GM19193 (cell line): ENCODE results near the gene RBFOX2.

ENCODE experiments used
- POLR2A ChIP-seq: IDR thresholded peaks from 4 replicates; pipeline ENCODE4 v1.6.1; 2011; ENCODE audit not compliant: insufficient read depth, insufficient read length; ENCODE audit errors: extremely low read depth

Gene RBFOX2

DNA sequence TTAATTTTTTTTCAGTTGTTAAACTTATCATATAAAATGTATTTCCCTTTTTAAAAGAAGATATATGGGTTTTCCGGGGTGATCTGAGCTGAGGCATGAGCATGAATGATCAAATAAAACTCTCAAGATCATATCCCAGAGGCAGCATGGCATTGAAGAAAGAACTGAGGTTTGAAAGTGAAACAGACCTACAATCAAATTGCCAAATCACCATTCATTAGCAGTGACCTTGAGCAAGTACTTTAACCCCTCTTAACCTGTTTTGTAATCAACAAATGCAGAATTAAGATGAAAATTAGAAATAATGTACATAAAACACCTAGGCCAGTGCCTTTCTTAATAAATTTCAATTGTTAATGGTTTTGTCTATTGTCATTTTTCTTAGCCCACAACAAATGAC lies 116.0 kb downstream of the RBFOX2 start:
- TF ChIP-seq POLR2A = no peak

DNA sequence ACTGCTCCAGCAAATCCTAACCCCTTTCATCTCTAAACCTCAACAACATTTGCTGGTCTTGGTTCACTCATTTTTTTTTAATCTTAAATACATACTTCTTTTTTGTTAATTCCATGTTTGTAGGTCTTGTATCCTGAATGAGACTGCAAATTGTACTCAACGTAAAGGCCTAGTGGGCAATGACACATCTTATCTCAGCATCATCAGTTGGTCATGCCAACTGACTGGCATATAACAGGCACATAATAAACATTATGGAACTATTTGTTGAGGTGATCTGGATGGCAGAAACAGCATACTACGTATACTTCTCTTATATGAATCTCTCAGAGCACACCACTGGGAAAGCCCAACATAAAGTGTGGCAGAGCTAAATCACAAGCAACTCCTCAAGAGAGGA lies 116.7 kb downstream of the RBFOX2 start:
- TF ChIP-seq POLR2A = no peak

DNA sequence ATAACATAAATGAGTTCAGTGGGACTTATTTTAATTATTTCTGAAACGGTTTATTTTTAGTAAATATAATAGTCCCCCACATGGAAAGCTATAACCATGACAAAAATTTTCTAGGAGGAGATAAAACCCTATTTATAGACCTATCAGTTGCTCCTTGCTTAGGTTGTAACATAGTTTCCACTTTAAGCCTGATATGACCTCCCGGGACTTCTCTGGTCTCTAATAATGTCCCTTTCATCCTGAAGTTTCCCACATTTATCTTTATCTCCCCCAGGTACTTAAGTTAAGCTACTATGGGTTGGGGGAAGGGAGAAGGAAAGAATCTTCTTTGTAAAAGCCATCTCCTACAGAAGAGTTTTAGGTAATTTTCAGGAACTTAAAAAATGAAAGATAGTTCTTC lies 117.7 kb downstream of the RBFOX2 start:
- no peak for TF ChIP-seq POLR2A

DNA sequence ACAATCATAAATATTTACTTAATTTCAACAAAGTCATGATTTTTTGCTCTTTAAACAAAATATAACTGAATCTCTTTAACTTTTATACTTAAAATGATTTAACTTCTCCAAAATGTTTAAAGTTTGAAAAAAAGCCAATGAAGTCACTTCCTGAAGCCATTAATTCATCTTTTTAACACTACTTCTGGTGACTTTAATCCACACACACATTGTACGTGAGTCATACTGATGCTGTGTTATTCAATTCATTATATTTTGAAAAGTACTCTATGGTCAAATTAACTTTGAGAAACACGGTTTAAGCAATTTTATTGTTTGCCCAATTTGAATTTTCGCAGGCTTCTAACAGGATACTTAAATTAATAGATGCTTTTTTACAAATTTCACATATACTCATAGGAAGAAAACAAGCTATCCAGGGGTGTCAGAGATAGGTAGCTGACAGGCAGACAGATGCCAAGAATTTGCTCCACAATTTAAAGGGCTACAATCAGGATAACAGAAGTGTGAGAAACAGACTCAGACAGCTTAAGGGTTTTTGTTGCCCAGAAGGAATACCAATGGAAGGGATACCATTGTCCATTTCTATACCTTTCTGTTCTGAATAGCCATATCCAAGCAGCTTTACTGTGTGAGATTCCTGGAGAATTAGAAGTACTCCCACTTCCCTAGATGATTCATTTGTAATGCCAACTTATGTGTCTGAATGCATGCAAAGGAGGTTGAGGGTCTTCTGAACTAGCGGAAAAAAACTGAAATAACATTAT lies 118.4 kb downstream of the RBFOX2 start:
- no peak for TF ChIP-seq POLR2A

DNA sequence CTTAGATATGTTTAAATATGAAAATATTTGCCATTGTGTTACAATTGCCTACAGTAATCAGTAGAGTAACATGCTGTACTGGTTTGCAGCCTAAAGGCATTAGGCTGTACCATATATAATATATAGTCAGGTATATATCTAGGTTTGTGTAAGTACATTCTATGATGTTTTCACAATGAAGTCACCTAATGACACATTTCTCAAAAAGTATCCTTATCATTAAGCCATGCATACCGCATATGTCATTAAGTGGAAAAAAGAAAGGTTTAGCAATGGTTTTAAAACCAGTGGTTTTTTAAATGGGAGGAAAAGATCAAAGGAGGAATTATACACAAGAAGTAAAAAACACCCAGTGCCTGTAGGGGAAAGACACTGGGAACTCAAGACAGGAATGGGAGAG lies 122.7 kb downstream of the RBFOX2 start:
- no peak for TF ChIP-seq POLR2A

DNA sequence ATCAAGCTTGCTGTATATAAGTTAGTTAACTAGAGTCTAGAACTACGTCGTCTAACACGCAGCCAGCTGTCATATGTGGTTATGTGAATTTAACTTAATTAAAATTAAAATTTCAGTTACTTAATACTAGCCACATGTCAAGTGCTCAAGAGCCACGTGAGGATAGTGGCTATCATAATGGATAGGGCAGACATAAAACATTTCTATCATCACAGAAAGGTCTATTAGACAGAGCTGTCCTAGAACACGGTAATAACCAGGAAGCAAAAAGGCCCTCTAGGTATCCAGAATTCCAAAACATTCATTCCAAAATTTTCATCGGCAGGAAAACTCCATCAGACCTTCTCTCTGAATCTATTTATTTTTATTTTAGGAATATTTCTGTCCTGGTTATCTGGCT lies 123.9 kb downstream of the RBFOX2 start:
- no peak for TF ChIP-seq POLR2A

DNA sequence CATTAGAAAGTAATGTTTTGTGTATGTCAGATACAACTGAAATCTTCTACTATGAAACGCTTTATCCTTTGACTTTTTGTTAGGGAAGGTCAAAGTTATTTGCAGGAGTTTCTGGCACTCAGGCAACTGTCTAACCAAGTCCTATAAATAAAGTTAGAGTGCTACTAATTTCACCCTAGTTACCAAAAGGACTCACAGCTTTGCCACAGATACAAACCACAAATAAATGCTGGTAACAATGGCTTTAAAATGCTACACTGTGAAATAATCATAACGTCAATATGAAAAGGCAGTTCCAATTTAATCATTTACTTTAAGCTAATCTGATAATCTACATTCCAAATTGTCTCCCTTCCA lies 124.3 kb downstream of the RBFOX2 start:
- TF ChIP-seq POLR2A = no peak

DNA sequence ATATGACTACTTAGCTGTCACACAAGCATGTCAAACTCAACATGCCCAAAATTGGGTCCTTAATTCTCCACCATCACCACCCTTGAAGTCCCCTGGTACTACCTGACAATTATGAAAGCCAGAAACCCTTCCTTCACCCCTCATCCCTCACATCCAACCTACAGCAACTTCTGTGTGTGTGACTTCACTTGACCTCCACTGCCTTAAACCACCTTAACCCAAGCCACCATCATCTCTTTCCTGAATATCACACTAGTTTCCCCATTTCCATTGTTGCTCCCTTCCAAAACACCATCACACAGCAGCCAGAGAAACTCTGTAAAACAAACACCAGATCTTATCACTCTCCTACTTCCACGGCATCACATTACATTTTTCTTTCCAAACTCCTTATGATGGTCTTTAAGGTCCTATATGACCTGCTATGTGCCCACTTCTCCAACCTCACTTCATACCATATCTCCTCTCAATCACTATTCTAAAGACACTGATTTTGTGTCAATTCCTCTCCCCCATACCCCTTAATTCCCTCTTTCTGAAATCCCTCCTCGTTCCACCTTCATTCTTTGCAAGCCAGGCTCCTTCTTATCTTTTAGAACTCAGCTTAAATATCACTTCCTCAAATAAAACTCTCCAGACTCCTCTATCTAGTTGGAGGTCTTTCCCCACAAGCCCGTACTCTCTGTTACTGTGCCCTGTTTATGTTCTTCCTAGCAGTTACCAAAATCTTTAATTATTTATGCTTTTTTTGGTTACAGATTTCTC lies 124.9 kb downstream of the RBFOX2 start:
- no peak for TF ChIP-seq POLR2A

DNA sequence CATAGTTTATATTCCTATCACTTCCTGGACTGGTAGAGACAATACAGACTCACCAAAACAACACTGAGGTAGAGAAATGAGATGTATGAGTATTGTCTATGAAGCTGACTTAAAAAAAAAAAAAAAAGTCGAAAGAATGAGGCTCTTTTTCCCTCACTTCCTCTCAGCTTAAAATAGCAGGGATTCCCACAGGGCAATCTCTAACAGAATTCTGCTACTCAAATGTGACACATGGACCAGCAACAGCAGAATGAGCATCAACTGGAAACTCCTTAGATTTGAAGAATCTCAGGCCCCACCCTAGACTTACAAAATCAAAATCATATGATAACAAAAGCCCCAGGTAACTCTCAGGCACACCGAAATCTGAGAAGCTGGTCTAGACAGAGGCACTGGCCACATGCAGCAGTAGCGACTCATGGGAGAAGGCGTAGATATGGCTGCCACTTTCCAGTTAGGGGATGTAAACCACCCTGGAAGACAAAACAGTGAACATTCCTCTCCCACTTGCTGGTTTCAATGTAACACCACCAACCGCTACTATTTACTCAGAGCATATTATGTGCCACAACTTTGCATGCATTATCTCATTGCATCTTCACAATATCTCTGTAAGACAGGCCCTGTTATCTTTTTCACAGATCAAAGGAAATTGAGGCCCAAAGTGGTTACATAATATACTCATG lies 128.0 kb downstream of the RBFOX2 start:
- no peak for TF ChIP-seq POLR2A

DNA sequence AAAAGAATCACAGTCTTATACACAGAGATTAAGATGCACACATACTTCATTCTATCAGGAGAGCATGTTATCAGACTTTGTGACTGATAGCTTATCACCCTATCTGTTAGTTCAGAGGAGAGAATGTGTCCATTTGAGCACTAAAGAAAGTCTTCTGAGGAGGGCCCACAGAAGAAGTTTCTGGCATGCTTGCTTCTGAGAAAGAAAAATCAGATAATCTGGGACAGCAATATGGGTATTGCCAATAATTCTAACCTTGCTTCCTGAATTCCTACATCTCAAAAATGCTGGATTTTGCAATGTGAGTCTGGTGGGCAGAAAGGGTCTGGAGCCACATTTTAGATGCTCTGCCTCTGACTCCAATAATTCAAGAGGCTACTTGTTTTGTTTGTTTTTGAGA lies 128.9 kb downstream of the RBFOX2 start:
- no peak for TF ChIP-seq POLR2A

DNA sequence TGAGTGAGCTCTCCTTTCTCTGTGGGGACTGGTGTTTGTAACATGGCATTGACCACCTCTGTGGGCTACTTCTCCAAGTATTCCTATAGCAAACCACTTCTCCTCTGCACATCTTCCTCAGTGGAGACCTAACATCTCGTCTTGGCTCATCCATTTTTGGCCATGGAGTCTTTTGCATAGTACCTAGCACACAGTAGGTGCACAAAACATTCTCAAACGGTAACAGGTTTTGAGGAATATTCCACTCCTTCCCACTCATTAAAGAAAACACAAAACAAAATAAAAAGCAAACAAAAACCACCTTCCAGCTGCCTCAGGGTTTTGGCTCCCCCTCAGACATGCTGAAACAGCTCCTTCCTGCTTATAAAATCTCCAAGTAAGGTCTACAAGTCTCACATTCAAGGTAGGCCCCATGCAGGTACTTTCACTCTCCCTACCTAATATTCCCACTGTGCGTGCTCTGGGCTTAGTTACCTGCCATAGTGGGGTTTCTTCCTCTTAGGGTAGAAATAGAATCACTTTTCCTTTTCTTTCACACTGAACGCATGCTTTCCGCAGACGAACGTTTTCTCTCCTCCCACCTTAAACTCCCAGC lies 132.4 kb downstream of the RBFOX2 start:
- TF ChIP-seq POLR2A = no peak

DNA sequence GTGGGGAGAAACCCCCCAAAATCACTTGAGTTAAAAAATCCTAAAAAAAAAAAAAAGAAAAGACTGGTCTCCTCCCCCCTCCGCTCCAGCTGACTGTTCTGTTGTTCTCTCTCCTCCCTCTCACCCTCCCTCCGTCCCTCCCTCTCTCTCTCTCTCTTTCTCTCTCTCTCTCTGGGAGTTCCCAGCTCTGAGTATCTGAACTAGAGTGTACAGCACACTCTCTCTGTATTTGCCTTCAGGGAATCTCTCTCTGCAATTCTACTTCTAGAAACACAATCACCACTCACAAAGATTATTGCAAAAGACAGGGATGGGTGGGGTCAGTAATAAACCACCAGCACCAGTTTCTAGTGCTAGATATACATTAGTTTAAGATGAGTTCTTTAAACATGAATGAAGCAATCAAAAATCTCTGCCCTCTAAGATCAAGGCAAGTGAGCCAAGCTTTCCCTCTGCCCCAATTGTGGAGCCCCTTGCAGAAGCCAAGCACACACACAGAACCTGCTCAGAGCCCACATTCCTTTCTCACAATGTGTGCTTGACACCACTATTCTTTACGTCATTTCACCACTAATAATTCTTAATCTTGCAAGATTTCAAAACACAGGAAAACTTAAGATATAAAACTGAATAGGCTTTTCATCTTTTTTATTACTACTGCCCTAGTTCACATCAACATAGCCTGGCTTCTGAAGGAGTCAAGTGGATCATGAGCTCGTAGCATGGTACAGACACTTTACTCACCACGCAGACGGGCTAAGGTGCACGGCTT lies 133.5 kb downstream of the RBFOX2 start:
- TF ChIP-seq POLR2A = no peak

DNA sequence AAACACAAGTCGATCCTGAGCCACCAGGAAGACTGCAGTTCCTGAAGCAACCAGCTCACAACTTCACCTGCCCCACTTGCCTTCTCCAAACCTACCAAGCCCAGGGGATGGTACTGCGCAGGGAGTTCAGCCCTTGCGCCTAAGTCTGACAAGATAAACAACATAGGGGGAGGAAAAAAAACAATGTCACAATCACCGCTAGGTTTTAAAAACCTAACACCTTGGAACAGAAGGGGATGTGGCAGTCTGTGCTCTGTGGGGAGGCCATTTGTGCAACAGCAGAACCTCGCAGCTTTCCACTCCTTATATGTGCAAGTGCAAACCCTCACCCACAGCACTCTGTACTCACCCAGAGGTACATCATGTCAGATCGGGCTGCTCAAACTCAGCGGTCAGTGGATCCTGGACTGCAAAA lies 134.2 kb downstream of the RBFOX2 start:
- no peak for TF ChIP-seq POLR2A

DNA sequence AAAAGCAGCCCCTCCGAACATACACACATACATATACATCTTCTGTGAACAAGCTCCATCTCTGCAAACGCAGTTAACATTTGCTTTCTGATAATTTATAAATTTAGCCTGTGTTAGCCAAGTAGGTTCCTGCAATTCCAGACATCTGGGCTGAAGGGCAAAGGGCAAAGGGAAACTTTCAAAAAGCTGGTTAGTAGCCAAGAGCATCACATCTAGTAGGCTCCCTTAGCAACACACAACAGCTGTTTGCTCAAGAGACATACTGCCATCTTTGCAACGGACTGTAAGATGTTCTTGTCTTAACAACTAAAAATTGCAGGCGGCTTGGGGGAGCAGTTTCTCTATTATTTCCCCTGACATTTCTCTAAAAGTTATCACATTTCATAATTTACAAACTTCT lies 134.9 kb downstream of the RBFOX2 start:
- TF ChIP-seq POLR2A = no peak

DNA sequence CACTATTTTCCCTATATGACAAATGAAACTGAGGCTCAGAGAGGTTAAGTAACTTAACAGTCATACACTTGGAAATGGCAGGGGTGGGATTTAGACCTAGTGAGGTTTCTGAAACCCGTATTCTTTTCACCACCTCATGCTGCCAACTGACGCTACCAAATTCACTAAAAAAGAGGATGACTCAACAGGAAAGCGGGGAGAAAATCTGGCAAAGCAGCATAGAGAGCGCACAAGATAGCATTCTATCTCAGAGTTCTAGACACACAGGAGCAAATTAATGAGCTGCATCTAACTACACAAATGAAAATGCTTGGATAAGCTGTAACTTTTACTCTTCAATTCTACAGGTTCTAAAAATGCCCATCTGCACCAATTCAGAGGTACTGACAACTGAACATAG lies 136.4 kb downstream of the RBFOX2 start:
- TF ChIP-seq POLR2A = no peak
